Suprapubic skin (tissue), 4 donors: ENCODE data around the gene PSMD12. TPM values are rescaled to one million over a fixed set of nuclear protein-coding genes. Genes with fewer than 3 reads are reported as not detected.

Experiments used
- DNase-seq, 2 donors: peaks; one replicate each; pipeline ENCODE4 v3.0.0-alpha.2; 2019; ENCODE audit warnings: low spot score in 2 of 2
- H3K27ac ChIP-seq: fragments of 200-600 bp; sonication (generic); one replicate; pipeline ENCODE4 v1.5.1; 2019
- H3K27me3 ChIP-seq: fragments of 200-600 bp; sonication (generic); one replicate; pipeline ENCODE4 v1.5.1; 2019
- H3K36me3 ChIP-seq: fragments of 200-600 bp; sonication (generic); one replicate; pipeline ENCODE4 v1.5.1; 2019
- H3K4me1 ChIP-seq: fragments of 200-600 bp; sonication (generic); one replicate; pipeline ENCODE4 v1.5.1; 2019
- H3K4me3 ChIP-seq: fragments of 200-600 bp; sonication (generic); one replicate; pipeline ENCODE4 v1.5.1; 2019; ENCODE audit warnings: mild to moderate bottlenecking
- H3K9me3 ChIP-seq: fragments of 200-600 bp; sonication (generic); one replicate; pipeline ENCODE4 v1.5.1; 2019
- EP300 ChIP-seq: sonication (generic); formaldehyde crosslinking; IDR thresholded peaks from one replicate; pipeline ENCODE4 v1.6.1; 2017; ENCODE audit warnings: antibody characterized with exemption
- POLR2A ChIP-seq, 2 donors: fragments of 450-650 bp; IDR thresholded peaks; one replicate each; pipeline ENCODE4 v1.6.1; 2017; ENCODE audit warnings: antibody characterized with exemption in 2 of 2, mild to moderate bottlenecking in 2 of 2, moderate library complexity in 2 of 2
- POLR2AphosphoS5 ChIP-seq, 3 donors: sonication (generic); formaldehyde crosslinking; IDR thresholded peaks; one replicate each; pipeline ENCODE4 v1.6.1; 2017; ENCODE audit warnings: antibody characterized with exemption in 3 of 3
- WGBS: methylation state at CpG from one replicate; pipeline ENCODE4 v1.1.5; 2018; 5-methylcytosine and 5-hydroxymethylcytosine counted together
- total RNA-seq, 4 donors: library from RNA; depleted of rRNA; stranded (reverse); fragments of >200 nt; gene quantifications; one replicate each; pipeline ENCODE4 v1.1.0, GENCODE V29; 2016
- TF ChIP-seq, protein P1 (sequence below), 2 donors: fragments of 200-600 bp in 1 of 2; fragments of 450-650 bp in 1 of 2; sonication (generic) in 1 of 2; IDR thresholded peaks; one replicate each; pipeline ENCODE4 v1.5.1; 2016 to 2019; ENCODE audit warnings: antibody characterized with exemption in 2 of 2, mild to moderate bottlenecking in 1 of 2, moderate library complexity in 1 of 2

The PSMD12 gene
- total RNA-seq, 4 donors from 2014 or later = 25.0 to 31.4 (median 27.8) TPM

DNA sequence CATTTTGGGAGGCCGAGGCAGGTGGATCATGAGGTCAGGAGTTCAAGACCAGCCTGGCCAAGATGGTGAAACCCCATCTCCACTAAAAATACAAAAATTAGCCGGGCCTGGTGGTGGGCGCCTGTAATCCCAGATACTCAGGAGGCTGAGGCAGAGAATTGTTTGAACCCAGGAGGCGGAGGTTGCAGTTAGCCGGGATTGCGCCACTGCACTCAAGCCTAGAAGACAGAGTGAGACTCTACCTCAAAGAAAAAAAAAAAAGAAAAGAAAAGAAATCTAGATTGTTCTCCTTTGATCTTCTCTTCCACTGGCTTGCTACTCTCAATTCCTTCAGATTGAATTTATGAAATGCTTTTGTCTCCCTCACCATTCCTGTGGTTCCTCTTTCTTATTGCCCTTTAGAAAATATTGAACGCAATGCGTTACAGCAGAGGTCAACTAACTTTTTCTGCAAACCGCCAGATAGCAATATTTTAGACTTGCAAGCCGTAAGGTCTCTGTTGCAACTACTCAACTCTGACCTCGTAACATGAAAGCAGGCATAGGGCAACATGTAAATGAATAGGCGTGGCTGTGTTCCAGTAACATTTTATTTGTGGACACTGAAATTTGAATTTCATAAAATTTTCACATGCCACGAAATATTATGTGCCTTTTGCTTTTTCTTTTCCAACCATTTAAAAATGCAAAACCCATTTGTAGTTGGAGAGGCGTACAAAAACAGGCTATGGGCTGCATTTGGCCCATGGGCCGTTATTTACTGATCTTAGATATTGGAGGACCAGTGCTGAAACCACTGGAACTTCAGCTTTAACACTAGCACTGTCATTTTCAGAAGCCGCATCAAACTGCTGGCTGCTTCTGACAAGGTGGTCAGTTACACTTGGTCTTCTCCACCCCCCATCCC is 35.5 kb upstream of the PSMD12 start:
- no peaks in the 10 kb centered on the region for H3K4me1 ChIP-seq
- H3K9me3 ChIP-seq = no peaks in the 10 kb centered on the region
- no peak for TF ChIP-seq POLR2A (IDR thresholded peaks at IDR 0.05)
- no peak for TF ChIP-seq EP300
- TF ChIP-seq, protein P1, sequence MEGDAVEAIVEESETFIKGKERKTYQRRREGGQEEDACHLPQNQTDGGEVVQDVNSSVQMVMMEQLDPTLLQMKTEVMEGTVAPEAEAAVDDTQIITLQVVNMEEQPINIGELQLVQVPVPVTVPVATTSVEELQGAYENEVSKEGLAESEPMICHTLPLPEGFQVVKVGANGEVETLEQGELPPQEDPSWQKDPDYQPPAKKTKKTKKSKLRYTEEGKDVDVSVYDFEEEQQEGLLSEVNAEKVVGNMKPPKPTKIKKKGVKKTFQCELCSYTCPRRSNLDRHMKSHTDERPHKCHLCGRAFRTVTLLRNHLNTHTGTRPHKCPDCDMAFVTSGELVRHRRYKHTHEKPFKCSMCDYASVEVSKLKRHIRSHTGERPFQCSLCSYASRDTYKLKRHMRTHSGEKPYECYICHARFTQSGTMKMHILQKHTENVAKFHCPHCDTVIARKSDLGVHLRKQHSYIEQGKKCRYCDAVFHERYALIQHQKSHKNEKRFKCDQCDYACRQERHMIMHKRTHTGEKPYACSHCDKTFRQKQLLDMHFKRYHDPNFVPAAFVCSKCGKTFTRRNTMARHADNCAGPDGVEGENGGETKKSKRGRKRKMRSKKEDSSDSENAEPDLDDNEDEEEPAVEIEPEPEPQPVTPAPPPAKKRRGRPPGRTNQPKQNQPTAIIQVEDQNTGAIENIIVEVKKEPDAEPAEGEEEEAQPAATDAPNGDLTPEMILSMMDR (IDR thresholded peaks at IDR 0.05) = no peak
- TF ChIP-seq POLR2AphosphoS5 (IDR thresholded peaks at IDR 0.05) = no peak
- H3K4me3 ChIP-seq = no peak overlapping the region
- H3K27me3 ChIP-seq = no peaks in the 10 kb centered on the region
- WGBS = 91% methylated on average over 16 of the region's 16 CpGs
- H3K36me3 ChIP-seq = no peaks in the 10 kb centered on the region
- DNase-seq = no peak
- no peak overlapping the region for H3K27ac ChIP-seq

DNA sequence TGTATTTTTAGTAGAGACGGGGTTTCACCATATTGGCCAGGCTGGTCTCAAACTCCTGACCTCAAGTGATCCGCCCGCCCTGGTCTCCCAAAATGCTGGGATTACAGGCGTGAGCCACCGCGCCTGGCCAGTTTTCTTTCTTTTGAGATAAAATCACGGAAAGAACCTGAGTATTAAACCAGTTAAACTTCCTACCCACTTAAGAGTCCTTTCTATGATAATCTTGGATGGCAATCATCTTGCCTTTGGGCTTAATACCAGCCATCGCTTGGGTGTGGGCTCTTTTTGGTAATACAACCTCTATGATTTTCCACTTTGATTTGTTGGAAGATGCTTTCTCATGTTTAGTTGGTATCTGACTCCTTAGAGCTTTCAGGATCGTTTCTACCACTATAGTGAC is 34.7 kb upstream of the PSMD12 start:
- Histone ChIP-seq H3K27ac (no peak overlapping the region), H3K27me3 (no peaks in the 10 kb centered on the region), H3K36me3 (no peaks in the 10 kb centered on the region), H3K4me1 (no peaks in the 10 kb centered on the region), H3K4me3 (no peak overlapping the region), H3K9me3 (no peaks in the 10 kb centered on the region)
- DNase-seq = no peak
- 71% methylated on average over 9 of the region's 9 CpGs for WGBS
- TF ChIP-seq POLR2AphosphoS5 (IDR thresholded peaks at IDR 0.05) = no peak
- no peak for TF ChIP-seq POLR2A (IDR thresholded peaks at IDR 0.05)
- no peak for TF ChIP-seq EP300
- TF ChIP-seq, protein P1 (IDR thresholded peaks at IDR 0.05) = no peak

DNA sequence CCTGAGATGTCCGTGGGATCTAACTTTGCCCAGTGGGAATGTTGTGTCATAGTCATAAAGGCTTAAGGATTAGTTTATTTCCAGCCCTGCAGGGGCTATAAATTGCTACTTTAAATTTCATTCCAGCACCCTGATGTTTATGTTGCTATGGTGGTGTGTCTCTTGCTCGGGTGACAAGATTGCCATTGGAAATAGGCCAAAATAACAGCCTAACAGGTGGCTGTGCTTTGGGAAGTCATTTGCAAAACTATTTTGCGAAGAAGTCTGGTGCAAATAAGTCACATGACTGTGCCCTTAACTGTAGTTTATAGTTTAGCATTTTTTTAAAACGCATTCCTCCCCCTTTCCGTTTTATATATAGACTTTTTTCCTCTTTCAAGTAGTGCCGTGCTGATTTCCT is 33.8 kb upstream of the PSMD12 start:
- WGBS = 49% methylated on average over 6 of the region's 6 CpGs
- TF ChIP-seq POLR2A (IDR thresholded peaks at IDR 0.05) = no peak
- TF ChIP-seq, protein P1 (IDR thresholded peaks at IDR 0.05) = no peak
- no peak for TF ChIP-seq EP300
- TF ChIP-seq POLR2AphosphoS5 (IDR thresholded peaks at IDR 0.05) = no peak
- H3K9me3 ChIP-seq = no peaks in the 10 kb centered on the region
- H3K4me1 ChIP-seq = no peaks in the 10 kb centered on the region
- DNase-seq = no peak
- H3K4me3 ChIP-seq = no peak overlapping the region
- no peaks in the 10 kb centered on the region for H3K36me3 ChIP-seq
- H3K27me3 ChIP-seq = no peaks in the 10 kb centered on the region
- H3K27ac ChIP-seq = no peak overlapping the region

DNA sequence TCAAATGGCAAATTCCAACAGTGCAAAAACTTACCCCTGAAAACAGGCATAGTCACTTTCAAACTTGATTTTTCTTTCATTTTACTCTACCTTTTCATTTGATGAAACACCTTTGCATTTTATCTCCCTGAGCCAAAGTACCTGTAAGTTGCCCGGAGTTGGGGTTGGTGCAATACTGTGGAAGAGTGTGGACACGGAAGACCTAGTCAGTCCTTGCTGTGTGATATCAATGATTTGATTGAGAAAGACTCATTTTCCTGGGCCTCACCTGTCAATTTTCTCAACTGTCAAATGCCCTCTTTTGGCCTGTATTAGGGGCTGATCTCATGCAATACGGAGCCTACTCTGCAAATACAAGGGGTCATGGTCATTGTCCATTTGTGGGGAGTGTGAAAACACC is 33.3 kb upstream of the PSMD12 start:
- Histone ChIP-seq H3K27me3 (no peaks in the 10 kb centered on the region), H3K36me3 (no peaks in the 10 kb centered on the region), H3K4me3 (no peak overlapping the region), H3K4me1 (no peaks in the 10 kb centered on the region), H3K9me3 (no peaks in the 10 kb centered on the region), H3K27ac (no peak overlapping the region)
- TF ChIP-seq POLR2AphosphoS5 (IDR thresholded peaks at IDR 0.05) = no peak
- no peak for TF ChIP-seq EP300
- 86% methylated on average over 3 of the region's 3 CpGs for WGBS
- no peak for DNase-seq

DNA sequence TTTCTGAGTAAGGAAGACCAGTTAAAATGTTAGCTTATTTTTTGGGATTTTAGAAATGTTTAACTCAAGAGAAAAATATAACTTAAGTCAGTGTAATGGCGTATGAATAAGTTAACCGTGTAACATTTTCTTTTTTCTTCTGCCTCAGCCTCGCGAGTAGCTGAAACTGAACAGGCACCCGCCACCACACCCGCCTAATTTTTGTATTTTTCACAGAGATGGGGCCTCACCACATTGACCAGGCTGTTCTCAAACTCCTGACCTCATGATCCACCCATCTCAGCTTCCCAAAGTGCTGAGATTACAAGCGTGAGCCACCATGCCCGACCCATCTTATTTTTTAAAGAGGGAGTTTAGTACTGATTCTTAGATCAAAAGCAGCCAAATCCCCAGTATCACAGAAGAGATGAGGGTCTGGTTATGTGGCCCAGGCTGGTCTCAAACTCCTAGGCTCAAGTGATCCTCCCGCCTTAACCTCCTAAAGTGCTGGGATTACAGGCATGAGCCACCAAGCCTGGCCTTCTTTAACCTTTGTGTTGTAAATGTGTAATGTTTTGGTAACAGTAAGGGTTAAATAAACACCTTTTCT is 27.5 kb upstream of the PSMD12 start:
- no peak for DNase-seq
- no peaks in the 10 kb centered on the region for H3K9me3 ChIP-seq
- H3K27me3 ChIP-seq = no peaks in the 10 kb centered on the region
- no peak overlapping the region for H3K27ac ChIP-seq
- WGBS = 92% methylated on average over 9 of the region's 9 CpGs
- no peak overlapping the region for H3K4me3 ChIP-seq
- TF ChIP-seq POLR2A (IDR thresholded peaks at IDR 0.05) (no peak), EP300 (no peak), POLR2AphosphoS5 (IDR thresholded peaks at IDR 0.05) (no peak)
- TF ChIP-seq, protein P1 (IDR thresholded peaks at IDR 0.05) = no peak
- no peaks in the 10 kb centered on the region for H3K36me3 ChIP-seq
- H3K4me1 ChIP-seq = peaks cover 2% of the 10 kb centered on the region
